ENCODE results near the gene TMTC2.

GRCh38 chr12:82893896-82894295 lies 207.2 kb downstream of the TMTC2 start:
- TF ChIP-seq CTCF (IDR thresholded peaks at IDR 0.05): no peak
- no peak for TF ChIP-seq POLR2A (IDR thresholded peaks at IDR 0.05)

Measured in adrenal gland (tissue), 5 donors.